Measurements from ENCODE around the gene FDPS. TPM values are rescaled to one million over a fixed set of nuclear protein-coding genes. Genes with fewer than 3 reads are reported as not detected.

FDPS gene
- total RNA-seq (2021) = 449 and 481 TPM in 2 replicates
- Bru-seq, nascent RNA = percentile 95 among the genes with signal in this experiment
- BruChase-seq, experiment 1, labeled RNA remaining after a 2-hour chase = percentile 97 among the genes with signal in this experiment
- percentile 98 among the genes with signal in this experiment for BruChase-seq, experiment 2, labeled RNA remaining after a 6-hour chase
- long read RNA-seq, transcript FDPS-203 (10 exons, 1,256 nt) = minor isoform, 190 of 575 reads
- long read RNA-seq, transcript FDPS-206 (10 exons, 1,178 nt) = major isoform, 192 of 575 reads
- long read RNA-seq, transcript FDPS-202 (11 exons, 1,431 nt) = minor isoform, 34 of 575 reads
- long read RNA-seq, transcript FDPS-221 (10 exons, 1,198 nt) = minor isoform, 13 of 575 reads
- long read RNA-seq, partial matches to known transcripts = 29 of 575 reads
- long read RNA-seq, other reads (novel, unspliced or antisense) = 103 of 575 reads

DNA sequence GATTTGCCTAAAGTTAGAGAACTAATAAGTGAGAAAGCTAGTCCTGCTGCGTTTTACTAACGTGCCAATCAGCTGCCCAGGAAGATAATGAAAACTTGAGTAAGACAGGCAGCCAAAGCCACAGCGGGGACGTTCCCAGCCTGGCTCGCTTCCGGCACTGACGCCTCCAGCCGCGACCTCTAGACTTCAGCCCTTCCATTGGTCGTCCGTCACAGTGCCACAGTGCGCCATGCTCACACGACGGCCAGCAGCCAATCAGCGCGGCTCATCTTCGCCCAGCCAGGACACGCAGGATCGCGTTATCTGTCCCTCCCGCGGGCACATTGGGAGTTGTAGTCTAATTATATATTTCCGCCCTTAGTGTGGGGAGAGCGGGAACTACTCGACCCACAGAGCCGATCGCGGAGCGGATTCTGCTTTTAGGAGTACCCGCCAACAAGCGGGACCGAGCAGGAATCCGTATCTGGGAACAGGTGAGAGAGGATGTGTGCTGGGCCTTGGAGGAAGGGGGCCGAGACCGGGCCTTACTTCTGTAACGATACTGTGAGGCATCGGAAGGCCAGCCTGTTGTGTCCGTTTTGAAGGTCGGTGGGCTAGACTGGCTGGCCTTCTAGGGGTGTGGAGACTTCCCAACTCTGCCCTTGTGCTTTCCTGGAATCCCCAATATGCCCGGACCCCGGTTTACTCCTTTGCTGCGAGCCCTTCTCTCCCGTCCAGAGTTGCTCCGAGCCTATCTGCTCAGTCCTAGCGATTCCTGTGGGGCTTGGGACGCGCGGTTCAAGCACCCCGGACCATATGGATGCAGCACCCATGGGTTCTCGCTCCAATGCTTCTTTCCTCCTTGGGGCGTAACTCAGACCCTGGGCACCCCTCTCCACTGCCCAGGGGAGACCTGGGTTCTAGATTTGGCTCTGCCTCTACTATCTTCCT is at the start of gene FDPS:
FDPS (plus strand) TSS at position 374 of the 930 bp plus-strand sequence. CDS start 924 bp downstream, outside the sequence.
- BruUV-seq (replicated peaks) = TSS peak; percentile 92
- POLR2A ChIA-PET (ENCODE audit: low non-redundant PET) = no interaction called here
- peak within 1 kb of the TSS; percentile 76 for H3K4me3 ChIP-seq (ENCODE audit: low read depth, low read length, poor library complexity, severe bottlenecking)
- peak; percentile 100 for DNase-seq (ENCODE audit: low spot score)
- H3K9me3 ChIP-seq (ENCODE audit: low read depth, low read length, poor library complexity, severe bottlenecking) = no peaks in the 10 kb centered on the region
- intact Hi-C loops (cut with micrococcal nuclease; ENCODE audit: unreplicated experiment) = loop anchor here (1.0 to 2.0 kb wide), 2 partner anchors 26 to 64 kb away; no protein-coding TSS in a partner anchor
- H3K36me3 ChIP-seq (ENCODE audit: insufficient read depth, low read length, poor library complexity, severe bottlenecking) = peaks cover 30% of the 10 kb centered on the region
- H3K4me1 ChIP-seq (ENCODE audit: insufficient read depth, low read length, poor library complexity, severe bottlenecking) = peaks cover 29% of the 10 kb centered on the region
- TF ChIP-seq, protein P1, sequence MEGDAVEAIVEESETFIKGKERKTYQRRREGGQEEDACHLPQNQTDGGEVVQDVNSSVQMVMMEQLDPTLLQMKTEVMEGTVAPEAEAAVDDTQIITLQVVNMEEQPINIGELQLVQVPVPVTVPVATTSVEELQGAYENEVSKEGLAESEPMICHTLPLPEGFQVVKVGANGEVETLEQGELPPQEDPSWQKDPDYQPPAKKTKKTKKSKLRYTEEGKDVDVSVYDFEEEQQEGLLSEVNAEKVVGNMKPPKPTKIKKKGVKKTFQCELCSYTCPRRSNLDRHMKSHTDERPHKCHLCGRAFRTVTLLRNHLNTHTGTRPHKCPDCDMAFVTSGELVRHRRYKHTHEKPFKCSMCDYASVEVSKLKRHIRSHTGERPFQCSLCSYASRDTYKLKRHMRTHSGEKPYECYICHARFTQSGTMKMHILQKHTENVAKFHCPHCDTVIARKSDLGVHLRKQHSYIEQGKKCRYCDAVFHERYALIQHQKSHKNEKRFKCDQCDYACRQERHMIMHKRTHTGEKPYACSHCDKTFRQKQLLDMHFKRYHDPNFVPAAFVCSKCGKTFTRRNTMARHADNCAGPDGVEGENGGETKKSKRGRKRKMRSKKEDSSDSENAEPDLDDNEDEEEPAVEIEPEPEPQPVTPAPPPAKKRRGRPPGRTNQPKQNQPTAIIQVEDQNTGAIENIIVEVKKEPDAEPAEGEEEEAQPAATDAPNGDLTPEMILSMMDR (conservative IDR thresholded peaks at IDR 0.05; ENCODE audit: low read depth, low read length) = no peak
- no peak for TF ChIP-seq EZH2 (IDR thresholded peaks at IDR 0.05; ENCODE audit: borderline replicate concordance, low read depth, low read length, poor library complexity, severe bottlenecking)
- CTCF ChIA-PET = interaction anchor here (0.6 to 1.4 kb wide), 3 partner anchors 15 to 196 kb away, joined by 4 to 5 read pairs (median 4); no protein-coding TSS in a partner anchor
- H3K27me3 ChIP-seq (replicated peaks; ENCODE audit: insufficient read depth, low read depth, low read length, poor library complexity) = no peaks in the 10 kb centered on the region
- peak within 1 kb of the TSS; percentile 96 for H3K27ac ChIP-seq (ENCODE audit: low read depth, low read length, poor library complexity, severe bottlenecking)

DNA sequence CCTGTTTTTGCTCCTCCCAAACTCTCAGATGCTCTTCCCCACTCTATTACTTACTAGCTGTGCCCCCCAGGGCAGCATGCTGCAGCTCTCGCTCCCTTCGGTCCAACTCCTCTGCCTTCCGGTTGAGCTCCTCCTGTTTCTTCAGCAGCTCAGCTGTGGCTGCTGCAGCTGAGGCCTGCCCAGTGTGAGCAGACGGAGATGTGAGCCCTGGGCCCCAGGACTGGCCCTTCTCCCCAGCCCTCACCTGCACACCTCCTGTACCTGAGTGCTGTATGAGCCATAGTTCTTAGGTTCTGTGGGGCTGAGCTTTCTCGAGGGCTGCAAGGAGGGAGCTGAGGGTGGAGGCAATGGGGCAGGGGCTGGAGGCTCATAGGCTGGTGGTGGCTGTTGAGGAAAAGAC is 48.4 kb upstream of the FDPS start:
- POLR2A ChIA-PET (ENCODE audit: low non-redundant PET) = no interaction called here
- intact Hi-C loops (cut with micrococcal nuclease; ENCODE audit: unreplicated experiment) = no loop called here
- DNase-seq (ENCODE audit: low spot score) = no peak
- Histone ChIP-seq H3K27ac (ENCODE audit: low read depth, low read length, poor library complexity, severe bottlenecking) (no peak overlapping the region), H3K36me3 (ENCODE audit: insufficient read depth, low read length, poor library complexity, severe bottlenecking) (peaks cover 44% of the 10 kb centered on the region), H3K4me3 (ENCODE audit: low read depth, low read length, poor library complexity, severe bottlenecking) (no peak overlapping the region), H3K27me3 (replicated peaks; ENCODE audit: insufficient read depth, low read depth, low read length, poor library complexity) (no peaks in the 10 kb centered on the region), H3K4me1 (ENCODE audit: insufficient read depth, low read length, poor library complexity, severe bottlenecking) (peaks cover 8% of the 10 kb centered on the region), H3K9me3 (ENCODE audit: low read depth, low read length, poor library complexity, severe bottlenecking) (no peaks in the 10 kb centered on the region)
- CTCF ChIA-PET = no interaction called here
- no peak for TF ChIP-seq EZH2 (IDR thresholded peaks at IDR 0.05; ENCODE audit: borderline replicate concordance, low read depth, low read length, poor library complexity, severe bottlenecking)
- TF ChIP-seq, protein P1 (conservative IDR thresholded peaks at IDR 0.05; ENCODE audit: low read depth, low read length) = no peak
- BruUV-seq (replicated peaks) = no TSS peak

DNA sequence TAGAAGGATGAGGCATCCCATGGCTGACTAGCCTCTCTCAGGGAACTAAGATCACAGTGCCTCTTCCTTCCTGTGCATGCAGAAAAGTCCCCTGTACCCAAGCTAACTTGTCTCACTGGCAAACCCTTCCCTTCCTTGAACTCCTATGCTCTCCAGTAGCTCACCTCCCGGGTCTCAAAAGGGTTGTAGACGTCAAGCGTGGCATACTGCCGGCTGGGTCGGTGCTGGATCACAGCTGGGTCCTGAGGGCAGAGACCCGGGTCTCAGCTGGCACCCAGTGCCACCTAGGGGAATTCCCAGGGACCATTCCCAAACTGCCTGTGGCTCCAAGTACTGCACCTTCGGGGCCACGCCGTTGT is 47.2 kb upstream of the FDPS start:
- BruUV-seq (replicated peaks) = no TSS peak
- POLR2A ChIA-PET (ENCODE audit: low non-redundant PET) = no interaction called here
- Histone ChIP-seq H3K36me3 (ENCODE audit: insufficient read depth, low read length, poor library complexity, severe bottlenecking) (peaks cover 55% of the 10 kb centered on the region), H3K27me3 (replicated peaks; ENCODE audit: insufficient read depth, low read depth, low read length, poor library complexity) (no peaks in the 10 kb centered on the region), H3K9me3 (ENCODE audit: low read depth, low read length, poor library complexity, severe bottlenecking) (no peaks in the 10 kb centered on the region), H3K27ac (ENCODE audit: low read depth, low read length, poor library complexity, severe bottlenecking) (peak overlapping the region; percentile 81), H3K4me3 (ENCODE audit: low read depth, low read length, poor library complexity, severe bottlenecking) (peak overlapping the region; percentile 69), H3K4me1 (ENCODE audit: insufficient read depth, low read length, poor library complexity, severe bottlenecking) (peaks cover 2% of the 10 kb centered on the region)
- intact Hi-C loops (cut with micrococcal nuclease; ENCODE audit: unreplicated experiment) = no loop called here
- DNase-seq (ENCODE audit: low spot score) = peak; percentile 26
- TF ChIP-seq, protein P1 (conservative IDR thresholded peaks at IDR 0.05; ENCODE audit: low read depth, low read length) = peak; percentile 26; the same call in 1 of the 2 replicates
- TF ChIP-seq EZH2 (IDR thresholded peaks at IDR 0.05; ENCODE audit: borderline replicate concordance, low read depth, low read length, poor library complexity, severe bottlenecking) = no peak
- CTCF ChIA-PET = interaction anchor here (0.5 to 1.9 kb wide), 3 partner anchors 11 to 334 kb away, joined by 3 to 12 read pairs (median 6); no protein-coding TSS in a partner anchor
